ENCODE measurements around the gene FAM124A. TPM values are rescaled to one million over a fixed set of nuclear protein-coding genes. Genes with fewer than 3 reads are reported as not detected.

Gene FAM124A
- total RNA-seq, 4 donors from 2014 or later, result 0.35 to 3.2 (median 1.5) TPM

DNA sequence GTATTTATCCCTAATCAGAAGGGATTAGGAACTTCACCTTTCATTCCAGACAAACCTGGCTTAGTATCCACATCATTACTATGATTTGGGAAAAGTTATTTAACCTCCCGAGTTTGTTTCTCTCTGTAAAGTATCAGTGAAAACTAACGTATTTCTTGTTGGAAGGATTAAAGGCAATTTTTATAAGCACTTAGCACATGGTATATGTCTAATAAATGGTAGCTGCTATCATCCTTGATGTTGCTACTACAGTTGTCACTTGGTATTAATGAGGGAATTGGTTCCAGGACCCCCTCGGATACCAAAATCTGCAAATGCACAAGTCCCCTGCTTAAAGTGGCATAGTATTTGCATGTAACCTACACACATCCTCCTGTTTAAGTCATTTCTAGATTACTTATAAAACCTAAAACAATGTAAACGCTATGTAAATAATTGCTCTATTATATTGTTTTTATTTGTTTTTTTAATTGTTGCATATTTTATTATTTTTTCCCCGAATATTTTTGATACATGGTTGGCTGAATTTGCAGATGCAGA, 42.7 kb upstream of the FAM124A start:
- Histone ChIP-seq H3K27ac (no peak overlapping the region), H3K9me3 (no peaks in the 10 kb centered on the region), H3K4me3 (no peak overlapping the region), H3K27me3 (no peaks in the 10 kb centered on the region), H3K36me3 (no peaks in the 10 kb centered on the region), H3K4me1 (no peaks in the 10 kb centered on the region)
- DNase-seq, result no peak
- no peak for TF ChIP-seq POLR2A (IDR thresholded peaks at IDR 0.05)
- TF ChIP-seq, protein P1, sequence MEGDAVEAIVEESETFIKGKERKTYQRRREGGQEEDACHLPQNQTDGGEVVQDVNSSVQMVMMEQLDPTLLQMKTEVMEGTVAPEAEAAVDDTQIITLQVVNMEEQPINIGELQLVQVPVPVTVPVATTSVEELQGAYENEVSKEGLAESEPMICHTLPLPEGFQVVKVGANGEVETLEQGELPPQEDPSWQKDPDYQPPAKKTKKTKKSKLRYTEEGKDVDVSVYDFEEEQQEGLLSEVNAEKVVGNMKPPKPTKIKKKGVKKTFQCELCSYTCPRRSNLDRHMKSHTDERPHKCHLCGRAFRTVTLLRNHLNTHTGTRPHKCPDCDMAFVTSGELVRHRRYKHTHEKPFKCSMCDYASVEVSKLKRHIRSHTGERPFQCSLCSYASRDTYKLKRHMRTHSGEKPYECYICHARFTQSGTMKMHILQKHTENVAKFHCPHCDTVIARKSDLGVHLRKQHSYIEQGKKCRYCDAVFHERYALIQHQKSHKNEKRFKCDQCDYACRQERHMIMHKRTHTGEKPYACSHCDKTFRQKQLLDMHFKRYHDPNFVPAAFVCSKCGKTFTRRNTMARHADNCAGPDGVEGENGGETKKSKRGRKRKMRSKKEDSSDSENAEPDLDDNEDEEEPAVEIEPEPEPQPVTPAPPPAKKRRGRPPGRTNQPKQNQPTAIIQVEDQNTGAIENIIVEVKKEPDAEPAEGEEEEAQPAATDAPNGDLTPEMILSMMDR (IDR thresholded peaks at IDR 0.05), result no peak

DNA sequence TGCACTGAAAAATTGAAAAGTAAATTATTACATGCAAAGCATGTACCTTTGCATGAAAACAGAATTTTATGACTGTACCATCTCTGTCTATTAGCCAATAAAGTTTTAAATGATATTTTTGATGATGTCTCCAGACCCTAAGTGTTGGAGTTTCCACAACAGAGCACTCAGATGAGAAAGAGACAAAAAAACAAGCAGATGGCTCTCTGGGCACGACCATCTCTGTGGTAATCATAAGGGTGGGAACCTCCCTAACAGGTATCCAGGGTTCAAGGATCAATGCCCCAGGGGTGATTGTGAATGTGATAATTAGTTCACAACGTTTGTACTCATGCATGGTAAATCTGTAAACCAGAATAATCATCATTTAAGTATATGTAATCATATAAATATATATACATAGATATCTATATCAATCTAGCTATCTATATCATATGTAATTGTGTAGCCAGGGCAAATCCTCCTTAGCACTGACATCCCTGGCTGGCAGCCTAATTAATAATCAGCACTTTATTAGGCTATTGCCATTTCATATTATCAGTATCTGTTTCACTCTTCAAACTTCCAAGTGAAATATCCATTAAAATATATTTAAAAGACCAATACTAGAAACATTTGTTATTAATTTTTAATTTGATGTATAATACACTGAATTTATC, 41.2 kb upstream of the FAM124A start:
- Histone ChIP-seq H3K36me3 (no peaks in the 10 kb centered on the region), H3K9me3 (no peaks in the 10 kb centered on the region), H3K4me3 (no peak overlapping the region), H3K27me3 (no peaks in the 10 kb centered on the region), H3K4me1 (no peaks in the 10 kb centered on the region), H3K27ac (no peak overlapping the region)
- TF ChIP-seq, protein P1 (IDR thresholded peaks at IDR 0.05), result no peak
- TF ChIP-seq POLR2A (IDR thresholded peaks at IDR 0.05), result no peak
- no peak for DNase-seq

DNA sequence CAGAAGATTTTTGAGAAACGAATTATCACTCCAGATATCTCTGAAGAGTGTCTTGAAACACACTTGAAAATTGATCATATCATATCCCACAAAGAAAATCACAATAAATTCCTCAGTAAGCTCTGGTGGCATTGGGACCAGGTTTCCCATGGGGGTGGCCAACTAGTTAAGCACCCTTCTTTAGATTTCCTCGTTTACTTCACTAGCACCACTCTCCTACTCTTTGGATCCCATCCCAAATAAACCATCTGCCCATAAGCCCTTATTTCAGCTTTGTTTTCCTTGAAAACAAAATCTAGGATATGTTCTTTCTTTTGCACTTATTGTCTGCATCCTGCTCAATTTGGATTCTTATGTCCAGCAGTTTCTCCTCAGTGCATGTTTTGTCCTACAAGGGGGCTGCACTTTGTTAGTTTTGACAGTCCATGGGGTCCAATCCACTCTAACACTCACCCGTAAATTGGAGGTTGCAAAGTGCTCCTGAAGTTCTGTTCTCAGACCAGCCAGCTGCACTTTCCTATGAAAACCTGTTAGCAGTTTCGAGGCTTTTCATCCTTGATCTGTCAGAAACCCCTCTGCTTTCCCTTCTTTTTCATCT, 40.3 kb upstream of the FAM124A start:
- Histone ChIP-seq H3K4me1 (no peaks in the 10 kb centered on the region), H3K4me3 (no peak overlapping the region), H3K9me3 (no peaks in the 10 kb centered on the region), H3K27ac (no peak overlapping the region), H3K36me3 (no peaks in the 10 kb centered on the region), H3K27me3 (no peaks in the 10 kb centered on the region)
- no peak for DNase-seq
- no peak for TF ChIP-seq POLR2A (IDR thresholded peaks at IDR 0.05)
- TF ChIP-seq, protein P1 (IDR thresholded peaks at IDR 0.05), result no peak

DNA sequence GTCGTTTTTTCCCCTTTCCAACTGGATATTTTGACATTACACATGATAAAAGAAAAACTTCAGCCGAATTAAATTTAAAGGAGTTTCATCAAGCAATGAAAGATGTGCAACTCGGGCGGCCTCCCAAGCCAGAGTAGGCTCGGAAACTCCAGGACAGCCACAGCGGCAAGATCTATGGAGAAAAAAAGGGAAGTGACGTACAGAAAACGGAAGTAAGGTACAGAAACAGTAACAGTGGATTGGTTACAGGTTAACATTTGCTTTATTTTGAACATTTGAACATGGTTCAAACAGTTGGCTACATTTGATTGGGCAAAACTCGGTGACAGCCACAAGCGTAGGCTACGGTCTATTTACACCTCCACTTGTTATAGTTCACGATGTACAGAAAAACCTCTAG, 30.5 kb upstream of the FAM124A start:
- H3K27me3 ChIP-seq, result no peaks in the 10 kb centered on the region
- no peaks in the 10 kb centered on the region for H3K36me3 ChIP-seq
- no peak for DNase-seq
- H3K27ac ChIP-seq, result no peak overlapping the region
- no peaks in the 10 kb centered on the region for H3K9me3 ChIP-seq
- H3K4me1 ChIP-seq, result no peaks in the 10 kb centered on the region
- H3K4me3 ChIP-seq, result no peak overlapping the region
- TF ChIP-seq, protein P1 (IDR thresholded peaks at IDR 0.05), result no peak
- TF ChIP-seq POLR2A (IDR thresholded peaks at IDR 0.05), result no peak

DNA sequence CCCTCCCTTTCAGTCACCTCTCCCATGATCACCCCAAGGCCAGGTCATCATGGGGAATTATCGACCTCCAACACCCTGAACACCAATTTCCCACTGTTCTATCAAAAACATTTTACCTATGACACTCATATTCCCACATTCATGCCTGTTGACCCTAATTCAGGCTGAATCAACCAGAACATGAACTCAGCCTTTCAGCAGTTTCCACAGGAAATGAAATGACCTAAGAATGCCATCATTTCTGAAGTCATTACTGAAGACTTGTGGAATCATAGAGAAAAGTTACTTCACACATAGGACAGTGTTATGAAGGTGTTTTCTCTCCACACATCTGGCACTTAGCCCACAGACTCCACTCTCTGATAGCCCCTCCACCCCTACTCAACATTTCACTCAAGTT, 29.9 kb upstream of the FAM124A start:
- H3K4me3 ChIP-seq, result no peak overlapping the region
- no peak for DNase-seq
- no peaks in the 10 kb centered on the region for H3K4me1 ChIP-seq
- H3K27me3 ChIP-seq, result no peaks in the 10 kb centered on the region
- TF ChIP-seq, protein P1 (IDR thresholded peaks at IDR 0.05), result no peak
- no peak for TF ChIP-seq POLR2A (IDR thresholded peaks at IDR 0.05)
- H3K36me3 ChIP-seq, result no peaks in the 10 kb centered on the region
- no peaks in the 10 kb centered on the region for H3K9me3 ChIP-seq
- no peak overlapping the region for H3K27ac ChIP-seq
